ENCODE results near the gene RPL18A.

- TF ChIP-seq POLR2A (IDR thresholded peaks at IDR 0.05; ENCODE audit: low read depth, low read length) (no peak), CTCF (conservative IDR thresholded peaks at IDR 0.05; ENCODE audit: low read depth, low read length) (no peak), MAZ (IDR thresholded peaks at IDR 0.05; ENCODE audit: borderline replicate concordance, low read depth, low read length) (no peak), RAD21 (IDR thresholded peaks at IDR 0.05; ENCODE audit: low read length) (no peak), SMC3 (IDR thresholded peaks at IDR 0.05; ENCODE audit: low read depth, low read length) (no peak)
Measured at GRCh38 chr19:17871032-17871877, 11.5 kb downstream of the RPL18A start.
